H9 (cell line): ENCODE results near the gene SLC35A5. TPM values are rescaled to one million over a fixed set of nuclear protein-coding genes. Genes with fewer than 3 reads are reported as not detected.

Experiments
- DNase-seq: peaks from one replicate; pipeline ENCODE4 v3.0.0-alpha.2; 2017
- H2AFZ ChIP-seq: one replicate; pipeline ENCODE4 v1.6.1; 2013; ENCODE audit warnings: mild to moderate bottlenecking, low read length, control low read depth, moderate library complexity
- H2AK5ac ChIP-seq: 2 replicates; pipeline ENCODE4 v1.6.1; 2013; ENCODE audit warnings: low read length, control low read depth, mixed read lengths; ENCODE audit not compliant: insufficient read length
- H2BK120ac ChIP-seq: one replicate; pipeline ENCODE4 v1.6.1; 2013; ENCODE audit warnings: low read depth, mild to moderate bottlenecking, low read length, control low read depth, inconsistent platforms; ENCODE audit not compliant: poor library complexity, severe bottlenecking
- H2BK12ac ChIP-seq: 2 replicates; pipeline ENCODE4 v1.6.1; 2013; ENCODE audit warnings: low read length, control low read depth, mixed read lengths, low read depth; ENCODE audit not compliant: insufficient read length
- H2BK15ac ChIP-seq: 2 replicates; pipeline ENCODE4 v1.6.1; 2013; ENCODE audit warnings: low read depth, low read length, control low read depth
- H2BK20ac ChIP-seq: one replicate; pipeline ENCODE4 v1.6.1; 2013; ENCODE audit warnings: low read depth, mild to moderate bottlenecking, low read length, control low read depth, inconsistent platforms; ENCODE audit not compliant: poor library complexity, severe bottlenecking
- H2BK5ac ChIP-seq: 2 replicates; pipeline ENCODE4 v1.6.1; 2013; ENCODE audit warnings: low read length, control low read depth, mixed read lengths; ENCODE audit not compliant: insufficient read length
- H3K14ac ChIP-seq: 2 replicates; pipeline ENCODE4 v1.6.1; 2013; ENCODE audit warnings: low read length, control low read depth; ENCODE audit not compliant: insufficient read depth
- H3K18ac ChIP-seq: 2 replicates; pipeline ENCODE4 v1.6.1; 2013; ENCODE audit warnings: low read depth, mild to moderate bottlenecking, mixed read lengths, low read length, control low read depth; ENCODE audit not compliant: insufficient read length
- H3K23ac ChIP-seq: 2 replicates; pipeline ENCODE4 v1.6.1; 2013; ENCODE audit warnings: low read length, control low read depth, mixed read lengths, low read depth; ENCODE audit not compliant: insufficient read length
- H3K23me2 ChIP-seq: 2 replicates; pipeline ENCODE4 v1.6.1; 2013; ENCODE audit warnings: low read depth, mild to moderate bottlenecking, mixed read lengths, low read length, control low read depth; ENCODE audit not compliant: insufficient read length, poor library complexity, severe bottlenecking
- H3K27ac ChIP-seq: 2 replicates; pipeline ENCODE4 v1.5.1; 2013; ENCODE audit warnings: low read length, control low read depth, mixed read lengths, low read depth; ENCODE audit not compliant: insufficient read length
- H3K27me3 ChIP-seq: 2 replicates; pipeline ENCODE4 v1.6.1; 2013; ENCODE audit warnings: low read length, control low read depth, inconsistent platforms; ENCODE audit not compliant: insufficient read depth
- H3K4ac ChIP-seq: 2 replicates; pipeline ENCODE4 v1.6.1; 2013; ENCODE audit warnings: low read depth, mild to moderate bottlenecking, control low read depth, inconsistent platforms, low read length, moderate library complexity
- H3K4me1 ChIP-seq: 2 replicates; pipeline ENCODE4 v1.6.1; 2013; ENCODE audit warnings: low read length, control low read depth, inconsistent platforms; ENCODE audit not compliant: insufficient read depth
- H3K4me2 ChIP-seq: 2 replicates; pipeline ENCODE4 v1.6.1; 2013; ENCODE audit warnings: low read length, control low read depth, mixed read lengths; ENCODE audit not compliant: insufficient read length, insufficient read depth
- H3K56ac ChIP-seq: 2 replicates; pipeline ENCODE4 v1.6.1; 2013; ENCODE audit warnings: low read depth, mild to moderate bottlenecking, mixed read lengths, low read length, control low read depth; ENCODE audit not compliant: insufficient read length
- H3K79me1 ChIP-seq: 2 replicates; pipeline ENCODE4 v1.6.1; 2013; ENCODE audit warnings: low read depth, mild to moderate bottlenecking, moderate library complexity, low read length, control low read depth, inconsistent platforms; ENCODE audit not compliant: insufficient read depth, poor library complexity, severe bottlenecking
- H3K79me2 ChIP-seq: 2 replicates; pipeline ENCODE4 v1.6.1; 2013; ENCODE audit warnings: low read length, control low read depth, inconsistent platforms; ENCODE audit not compliant: insufficient read depth
- H3K9ac ChIP-seq: 2 replicates; pipeline ENCODE4 v1.6.1; 2013; ENCODE audit warnings: low read length, control low read depth, mixed read lengths; ENCODE audit not compliant: insufficient read length; ENCODE audit errors: extremely low read depth
- H3K9me3 ChIP-seq: one replicate; pipeline ENCODE4 v1.6.1; 2013; ENCODE audit warnings: low read depth, low read length, inconsistent platforms; ENCODE audit not compliant: control insufficient read depth
- H3T11ph ChIP-seq: one replicate; pipeline ENCODE4 v1.6.1; 2013; ENCODE audit warnings: mild to moderate bottlenecking, low read length, control low read depth, inconsistent platforms
- H4K20me1 ChIP-seq: one replicate; pipeline ENCODE4 v1.6.1; 2013; ENCODE audit not compliant: control insufficient read depth, insufficient read length, insufficient read depth
- H4K5ac ChIP-seq: 2 replicates; pipeline ENCODE4 v1.6.1; 2013; ENCODE audit warnings: low read depth, mild to moderate bottlenecking, mixed read lengths, low read length, control low read depth; ENCODE audit not compliant: insufficient read length
- H4K8ac ChIP-seq: replicated peaks from 2 replicates; pipeline ENCODE4 v1.6.1; 2013; ENCODE audit warnings: low read length, control low read depth, mixed read lengths, low read depth; ENCODE audit not compliant: insufficient read length
- H4K91ac ChIP-seq: 2 replicates; pipeline ENCODE4 v1.6.1; 2013; ENCODE audit warnings: low read depth, mild to moderate bottlenecking, moderate library complexity, mixed read lengths, low read length, control low read depth; ENCODE audit not compliant: insufficient read length
- H3K27ac Mint-ChIP-seq, 3 experiments: 2 replicates in 2 of 3; 3 replicates in 1 of 3; pipeline ENCODE4 v1.8.0; 2020 to 2021; ENCODE audit warnings: mixed read lengths in 3 of 3, mild to moderate bottlenecking in 1 of 3, moderate library complexity in 1 of 3
- H3K27me3 Mint-ChIP-seq: 2 replicates; pipeline ENCODE4 v1.8.0; 2021; ENCODE audit warnings: low read depth, mild to moderate bottlenecking, moderate library complexity, mixed read lengths
- H3K36me3 Mint-ChIP-seq, 3 experiments: 2 replicates in 2 of 3; 3 replicates in 1 of 3; pipeline ENCODE4 v1.8.0; 2020 to 2021; ENCODE audit warnings: low read depth in 3 of 3, mixed read lengths in 3 of 3; ENCODE audit not compliant: insufficient read depth in 1 of 3
- H3K4me1 Mint-ChIP-seq, 2 experiments: 2 replicates each; pipeline ENCODE4 v1.8.0; 2020; ENCODE audit warnings: mixed read lengths in 2 of 2
- H3K4me3 Mint-ChIP-seq, 2 experiments: 2 replicates in 1 of 2; 3 replicates in 1 of 2; pipeline ENCODE4 v1.8.0; 2020 to 2021; ENCODE audit warnings: mild to moderate bottlenecking in 2 of 2, mixed read lengths in 2 of 2, moderate library complexity in 1 of 2
- H3K9me3 Mint-ChIP-seq, 2 experiments: 2 replicates in 1 of 2; 3 replicates in 1 of 2; pipeline ENCODE4 v1.8.0; 2020; ENCODE audit warnings: mild to moderate bottlenecking in 2 of 2, mixed read lengths in 2 of 2, moderate library complexity in 1 of 2
- WGBS: extraction: QIAGEN DNeasy Blood & Tissue Kit; methylation state at CpG from one replicate; pipeline ENCODE4 v1.1.7; 2013; ENCODE audit warnings: missing lambda C conversion rate, low lambda C conversion rate, mixed read lengths; ENCODE audit not compliant: insufficient read length; ENCODE audit errors: extremely low coverage; 5-methylcytosine and 5-hydroxymethylcytosine counted together
- total RNA-seq: library from RNA; stranded (reverse); gene quantifications from 2 replicates; pipeline ENCODE4 v1.2.1, GENCODE V29; 2021
- TF ChIP-seq, protein P1 (sequence below): fragments of 200-600 bp; sonication (generic); conservative IDR thresholded peaks from 3 replicates; pipeline ENCODE4 v1.8.0; 2021; ENCODE audit warnings: antibody characterized with exemption, mild to moderate bottlenecking

The SLC35A5 gene
- total RNA-seq, 1 experiment from 2014 or later: 40.0 TPM

DNA sequence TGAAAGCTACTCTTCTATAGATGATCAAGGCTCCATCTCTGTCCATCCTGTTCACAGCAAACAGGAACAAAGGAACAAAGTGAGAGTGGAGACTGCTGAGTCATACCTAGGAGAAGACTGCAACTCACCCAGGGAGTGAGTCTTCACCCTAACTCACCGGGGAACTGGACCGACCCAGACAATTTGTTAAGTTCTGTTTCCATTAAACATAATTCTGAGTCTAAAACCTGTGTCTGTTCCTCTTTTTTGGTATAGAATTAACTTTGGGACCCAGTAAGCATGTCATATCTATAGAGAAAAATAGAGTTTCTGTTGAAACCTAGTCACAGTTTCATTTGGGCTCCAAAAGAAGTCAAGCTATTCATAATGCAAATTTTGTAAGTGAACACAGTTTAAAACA lies 57.5 kb downstream of the SLC35A5 start:
- Histone ChIP-seq H3T11ph (no peak overlapping the region), H3K18ac (no peak overlapping the region), H3K4me2 (no peak overlapping the region), H3K27ac (no peak overlapping the region), H3K4me1 (peaks cover 8% of the 10 kb centered on the region; the same call in 1 of the 2 replicates), H2BK120ac (no peak overlapping the region), H2BK15ac (no peak overlapping the region), H2AK5ac (no peak overlapping the region), H3K14ac (no peak overlapping the region), H2BK5ac (no peak overlapping the region), H3K27me3 (no peaks in the 10 kb centered on the region), H3K4ac (no peak overlapping the region), H3K23me2 (no peaks in the 10 kb centered on the region), H4K8ac (no peak overlapping the region), H3K79me1 (no peaks in the 10 kb centered on the region), H3K79me2 (no peaks in the 10 kb centered on the region), H4K5ac (no peak overlapping the region), H3K9ac (no peak overlapping the region), H4K91ac (no peak overlapping the region), H2AFZ (no peak overlapping the region), H4K20me1 (no peaks in the 10 kb centered on the region), H3K56ac (no peak overlapping the region), H2BK12ac (no peak overlapping the region), H2BK20ac (no peak overlapping the region), H3K9me3 (no peaks in the 10 kb centered on the region), H3K23ac (no peak overlapping the region)
- Mint-ChIP-seq H3K27ac (no peak overlapping the region), H3K27me3 (no peaks in the 10 kb centered on the region), H3K4me3 (no peak overlapping the region), H3K9me3 (no peaks in the 10 kb centered on the region; a peak in 1 of 5 replicates), H3K4me1 (peaks cover 31 to 40% of the 10 kb centered on the region in 2 experiments), H3K36me3 (no peaks in the 10 kb centered on the region; a peak in 1 of 7 replicates)
- TF ChIP-seq, protein P1, sequence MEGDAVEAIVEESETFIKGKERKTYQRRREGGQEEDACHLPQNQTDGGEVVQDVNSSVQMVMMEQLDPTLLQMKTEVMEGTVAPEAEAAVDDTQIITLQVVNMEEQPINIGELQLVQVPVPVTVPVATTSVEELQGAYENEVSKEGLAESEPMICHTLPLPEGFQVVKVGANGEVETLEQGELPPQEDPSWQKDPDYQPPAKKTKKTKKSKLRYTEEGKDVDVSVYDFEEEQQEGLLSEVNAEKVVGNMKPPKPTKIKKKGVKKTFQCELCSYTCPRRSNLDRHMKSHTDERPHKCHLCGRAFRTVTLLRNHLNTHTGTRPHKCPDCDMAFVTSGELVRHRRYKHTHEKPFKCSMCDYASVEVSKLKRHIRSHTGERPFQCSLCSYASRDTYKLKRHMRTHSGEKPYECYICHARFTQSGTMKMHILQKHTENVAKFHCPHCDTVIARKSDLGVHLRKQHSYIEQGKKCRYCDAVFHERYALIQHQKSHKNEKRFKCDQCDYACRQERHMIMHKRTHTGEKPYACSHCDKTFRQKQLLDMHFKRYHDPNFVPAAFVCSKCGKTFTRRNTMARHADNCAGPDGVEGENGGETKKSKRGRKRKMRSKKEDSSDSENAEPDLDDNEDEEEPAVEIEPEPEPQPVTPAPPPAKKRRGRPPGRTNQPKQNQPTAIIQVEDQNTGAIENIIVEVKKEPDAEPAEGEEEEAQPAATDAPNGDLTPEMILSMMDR: no peak
- DNase-seq: no peak
- no CpG with 5 or more reads among the region's 2 CpGs for WGBS
